ENCODE results near the gene PTPRN2. TPM values are rescaled to one million over a fixed set of nuclear protein-coding genes. Genes with fewer than 3 reads are reported as not detected.

PTPRN2 gene
- total RNA-seq, 1 experiment from 2014 or later = not detected

DNA sequence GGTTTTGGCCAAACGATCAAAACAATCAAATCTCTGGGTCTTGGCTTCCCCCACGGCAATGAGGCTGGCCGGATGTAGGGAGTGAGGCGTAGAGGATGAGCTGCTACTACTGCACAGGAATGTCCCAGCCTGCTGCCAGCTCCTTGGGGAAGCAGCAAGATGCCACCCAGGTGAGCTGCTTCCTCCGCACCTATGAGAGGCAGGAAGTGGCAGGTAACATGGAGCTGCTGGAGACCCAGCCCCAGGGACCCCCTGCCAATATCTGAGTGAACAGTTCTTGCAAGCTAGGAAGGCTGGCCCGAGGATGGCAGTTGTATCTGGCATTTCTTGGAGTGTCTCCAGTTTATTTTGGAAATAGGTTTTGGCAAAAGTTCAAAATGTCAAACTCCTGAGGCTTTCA lies 837.3 kb downstream of the PTPRN2 start:
- POLR2A ChIA-PET (ENCODE audit: unreplicated experiment) = no interaction called here
- H3K27me3 ChIP-seq (ENCODE audit: insufficient read depth, low read depth) = peaks cover 69% of the 10 kb centered on the region
- H4K20me1 ChIP-seq (ENCODE audit: insufficient read depth) = no peaks in the 10 kb centered on the region
- H3K9me2 ChIP-seq (ENCODE audit: insufficient read depth) = no peaks in the 10 kb centered on the region
- CTCF ChIA-PET = no interaction called here
- no TSS peak for BruUV-seq (replicated peaks)
- no peaks in the 10 kb centered on the region for H3K9me3 ChIP-seq (ENCODE audit: insufficient read depth, low read depth)
- no peak overlapping the region for H3K4me3 ChIP-seq
- H3K4me2 ChIP-seq = no peak overlapping the region
- intact Hi-C loops (cut with micrococcal nuclease; ENCODE audit: unreplicated experiment) = no loop called here
- H3K4me1 ChIP-seq (replicated peaks; ENCODE audit: insufficient read depth) = no peaks in the 10 kb centered on the region
- H3K79me2 ChIP-seq (ENCODE audit: low read depth) = no peaks in the 10 kb centered on the region
- H3K27ac ChIP-seq = no peak overlapping the region
- no peaks in the 10 kb centered on the region for H3F3A ChIP-seq (ENCODE audit: insufficient read depth, low read depth)
- TF ChIP-seq, protein P1, sequence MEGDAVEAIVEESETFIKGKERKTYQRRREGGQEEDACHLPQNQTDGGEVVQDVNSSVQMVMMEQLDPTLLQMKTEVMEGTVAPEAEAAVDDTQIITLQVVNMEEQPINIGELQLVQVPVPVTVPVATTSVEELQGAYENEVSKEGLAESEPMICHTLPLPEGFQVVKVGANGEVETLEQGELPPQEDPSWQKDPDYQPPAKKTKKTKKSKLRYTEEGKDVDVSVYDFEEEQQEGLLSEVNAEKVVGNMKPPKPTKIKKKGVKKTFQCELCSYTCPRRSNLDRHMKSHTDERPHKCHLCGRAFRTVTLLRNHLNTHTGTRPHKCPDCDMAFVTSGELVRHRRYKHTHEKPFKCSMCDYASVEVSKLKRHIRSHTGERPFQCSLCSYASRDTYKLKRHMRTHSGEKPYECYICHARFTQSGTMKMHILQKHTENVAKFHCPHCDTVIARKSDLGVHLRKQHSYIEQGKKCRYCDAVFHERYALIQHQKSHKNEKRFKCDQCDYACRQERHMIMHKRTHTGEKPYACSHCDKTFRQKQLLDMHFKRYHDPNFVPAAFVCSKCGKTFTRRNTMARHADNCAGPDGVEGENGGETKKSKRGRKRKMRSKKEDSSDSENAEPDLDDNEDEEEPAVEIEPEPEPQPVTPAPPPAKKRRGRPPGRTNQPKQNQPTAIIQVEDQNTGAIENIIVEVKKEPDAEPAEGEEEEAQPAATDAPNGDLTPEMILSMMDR (conservative IDR thresholded peaks at IDR 0.05) = no peak
- no peak for TF ChIP-seq EZH2 (IDR thresholded peaks at IDR 0.05; ENCODE audit: low read depth)
- no peaks in the 10 kb centered on the region for H3K36me3 ChIP-seq (ENCODE audit: low read depth)
- no peak for DNase-seq
- H2AFZ ChIP-seq = no peak overlapping the region

DNA sequence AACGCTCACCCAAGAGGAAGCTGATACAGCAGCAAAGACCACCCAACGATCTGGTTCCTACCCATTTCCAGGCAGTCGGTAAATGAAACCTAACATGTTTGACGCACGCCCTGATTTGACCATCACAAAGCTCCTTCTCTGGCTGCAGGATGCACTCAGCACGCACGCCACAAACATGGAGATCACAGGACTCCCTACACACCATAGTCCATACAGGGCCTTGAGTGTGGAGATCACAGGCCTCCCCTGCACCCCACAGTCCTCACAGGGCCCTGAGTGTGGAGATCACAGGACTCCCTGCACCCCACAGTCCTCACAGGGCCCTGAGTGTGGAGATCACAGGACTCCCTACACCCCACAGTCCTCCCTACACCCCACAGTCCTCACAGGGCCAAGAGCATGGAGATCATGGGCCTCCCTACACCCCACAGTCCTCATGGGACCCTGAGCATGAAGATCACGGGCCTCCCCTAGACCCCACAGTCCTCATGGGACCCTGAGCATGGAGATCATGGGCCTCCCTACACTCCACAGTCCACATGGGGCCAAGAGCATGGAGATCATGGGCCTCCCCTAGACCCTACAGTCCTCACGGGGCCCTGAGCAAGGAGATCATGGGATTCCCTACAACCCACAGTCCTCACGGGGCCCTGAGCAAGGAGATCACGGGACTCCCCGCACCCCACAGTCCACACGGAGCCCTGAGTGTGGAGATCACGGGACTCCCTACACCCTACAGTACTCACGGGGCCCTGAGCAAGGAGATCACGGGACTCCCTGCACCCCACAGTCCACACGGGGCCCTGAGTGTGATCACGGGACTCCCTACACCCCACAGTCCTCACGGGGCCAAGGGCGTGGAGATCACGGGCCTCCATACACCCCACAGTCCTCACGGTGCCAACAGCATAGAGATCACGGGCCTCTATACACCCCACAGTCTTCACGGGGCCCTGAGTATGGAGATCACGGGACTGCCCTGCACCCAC lies 841.6 kb downstream of the PTPRN2 start:
- Histone ChIP-seq H3K27me3 (ENCODE audit: insufficient read depth, low read depth) (peaks cover 68% of the 10 kb centered on the region), H4K20me1 (ENCODE audit: insufficient read depth) (no peaks in the 10 kb centered on the region), H3K9me2 (ENCODE audit: insufficient read depth) (no peaks in the 10 kb centered on the region), H3K4me3 (no peak overlapping the region), H3K4me1 (replicated peaks; ENCODE audit: insufficient read depth) (no peaks in the 10 kb centered on the region), H3K27ac (no peak overlapping the region), H2AFZ (no peak overlapping the region), H3K4me2 (no peak overlapping the region), H3K79me2 (ENCODE audit: low read depth) (no peaks in the 10 kb centered on the region), H3K36me3 (ENCODE audit: low read depth) (no peaks in the 10 kb centered on the region), H3F3A (ENCODE audit: insufficient read depth, low read depth) (no peaks in the 10 kb centered on the region), H3K9me3 (ENCODE audit: insufficient read depth, low read depth) (no peaks in the 10 kb centered on the region)
- TF ChIP-seq, protein P1 (conservative IDR thresholded peaks at IDR 0.05) = no peak
- TF ChIP-seq EZH2 (IDR thresholded peaks at IDR 0.05; ENCODE audit: low read depth) = no peak
- CTCF ChIA-PET = no interaction called here
- DNase-seq = no peak
- POLR2A ChIA-PET (ENCODE audit: unreplicated experiment) = no interaction called here
- intact Hi-C loops (cut with micrococcal nuclease; ENCODE audit: unreplicated experiment) = no loop called here
- no TSS peak for BruUV-seq (replicated peaks)

DNA sequence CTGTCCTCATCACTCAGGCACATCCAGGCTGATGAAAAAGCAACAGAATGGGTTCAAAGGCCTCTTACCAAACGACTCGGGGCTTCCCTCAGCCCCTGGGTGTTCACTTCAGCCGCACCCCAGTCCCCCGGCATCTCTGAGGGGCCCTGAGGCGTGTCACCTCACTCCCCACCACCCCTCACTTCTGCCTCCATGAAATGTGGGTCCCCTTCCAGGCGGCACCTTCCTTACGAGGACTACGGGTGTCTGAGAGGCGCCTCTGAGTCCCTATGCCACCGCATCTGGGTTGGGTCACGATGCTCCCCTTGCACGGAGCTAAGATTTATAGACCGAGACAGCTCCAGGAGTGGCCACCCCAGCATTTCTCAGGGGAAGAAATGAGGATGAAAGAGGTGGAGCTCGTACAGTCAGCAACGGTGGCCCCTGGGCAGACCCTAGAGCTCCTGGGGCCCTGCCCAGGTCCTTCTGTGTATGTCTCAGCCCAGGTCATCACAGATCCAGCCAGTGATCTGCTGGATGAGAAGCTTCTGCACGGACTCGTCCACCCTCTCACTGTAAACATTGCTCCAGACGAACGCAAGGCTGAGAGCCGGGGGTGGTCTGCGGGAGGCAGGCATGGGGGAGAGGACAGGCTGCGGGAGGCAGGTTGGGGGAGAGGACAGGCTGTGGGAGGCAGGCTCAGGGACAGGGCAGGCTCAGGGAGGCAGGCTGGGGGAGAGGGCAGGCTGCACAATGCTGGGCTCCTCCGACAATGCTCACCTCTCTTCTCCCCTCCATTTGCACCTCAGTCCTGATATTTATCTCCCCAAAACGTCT lies 842.6 kb downstream of the PTPRN2 start:
- Histone ChIP-seq H3K9me3 (ENCODE audit: insufficient read depth, low read depth) (no peaks in the 10 kb centered on the region), H3K79me2 (ENCODE audit: low read depth) (no peaks in the 10 kb centered on the region), H3K27ac (no peak overlapping the region), H3K9me2 (ENCODE audit: insufficient read depth) (no peaks in the 10 kb centered on the region), H3K27me3 (ENCODE audit: insufficient read depth, low read depth) (peaks cover 68% of the 10 kb centered on the region), H3K4me3 (no peak overlapping the region), H2AFZ (no peak overlapping the region), H3K4me1 (replicated peaks; ENCODE audit: insufficient read depth) (no peaks in the 10 kb centered on the region), H4K20me1 (ENCODE audit: insufficient read depth) (no peaks in the 10 kb centered on the region), H3K36me3 (ENCODE audit: low read depth) (no peaks in the 10 kb centered on the region), H3K4me2 (no peak overlapping the region), H3F3A (ENCODE audit: insufficient read depth, low read depth) (no peaks in the 10 kb centered on the region)
- TF ChIP-seq, protein P1 (conservative IDR thresholded peaks at IDR 0.05) = no peak
- TF ChIP-seq EZH2 (IDR thresholded peaks at IDR 0.05; ENCODE audit: low read depth) = 0 out of 2 replicates have a peak, but pooled peaks have one; percentile 52
- intact Hi-C loops (cut with micrococcal nuclease; ENCODE audit: unreplicated experiment) = no loop called here
- ChIA-PET POLR2A (ENCODE audit: unreplicated experiment) (no interaction called here), CTCF (no interaction called here)
- no TSS peak for BruUV-seq (replicated peaks)
- no peak for DNase-seq

All from PC-9 (cell line).